Head of caudate nucleus (tissue), 42 donors: Measurements from ENCODE around the gene GBGT1.

Source experiments
- DNase-seq, 42 donors: peaks; one replicate each; pipeline versions ENCODE4 v3.0.0 to v3.0.0-alpha.2; 2020 to 2021; ENCODE audit warnings: mixed read lengths in 7 of 42
- intact Hi-C: fragments of 100-400 bp; cut with DNase I; formaldehyde crosslinking; loops from one replicate; pipeline ENCODE4 v1.15.0; 2022

Gene GBGT1

GRCh38 chr9:133109931-133110650 lies 53.6 kb downstream of the GBGT1 start:
- intact Hi-C loops: no loop called here

GRCh38 chr9:133108794-133109641 lies 54.7 kb downstream of the GBGT1 start:
- intact Hi-C loops: no loop called here
- DNase-seq: peak in 5 of 42 donors; percentile 0 to 23 (median 14)

More at GRCh38 chr9:133109931-133110650, 53.6 kb downstream of the GBGT1 start:
- no peak for DNase-seq

DNA sequence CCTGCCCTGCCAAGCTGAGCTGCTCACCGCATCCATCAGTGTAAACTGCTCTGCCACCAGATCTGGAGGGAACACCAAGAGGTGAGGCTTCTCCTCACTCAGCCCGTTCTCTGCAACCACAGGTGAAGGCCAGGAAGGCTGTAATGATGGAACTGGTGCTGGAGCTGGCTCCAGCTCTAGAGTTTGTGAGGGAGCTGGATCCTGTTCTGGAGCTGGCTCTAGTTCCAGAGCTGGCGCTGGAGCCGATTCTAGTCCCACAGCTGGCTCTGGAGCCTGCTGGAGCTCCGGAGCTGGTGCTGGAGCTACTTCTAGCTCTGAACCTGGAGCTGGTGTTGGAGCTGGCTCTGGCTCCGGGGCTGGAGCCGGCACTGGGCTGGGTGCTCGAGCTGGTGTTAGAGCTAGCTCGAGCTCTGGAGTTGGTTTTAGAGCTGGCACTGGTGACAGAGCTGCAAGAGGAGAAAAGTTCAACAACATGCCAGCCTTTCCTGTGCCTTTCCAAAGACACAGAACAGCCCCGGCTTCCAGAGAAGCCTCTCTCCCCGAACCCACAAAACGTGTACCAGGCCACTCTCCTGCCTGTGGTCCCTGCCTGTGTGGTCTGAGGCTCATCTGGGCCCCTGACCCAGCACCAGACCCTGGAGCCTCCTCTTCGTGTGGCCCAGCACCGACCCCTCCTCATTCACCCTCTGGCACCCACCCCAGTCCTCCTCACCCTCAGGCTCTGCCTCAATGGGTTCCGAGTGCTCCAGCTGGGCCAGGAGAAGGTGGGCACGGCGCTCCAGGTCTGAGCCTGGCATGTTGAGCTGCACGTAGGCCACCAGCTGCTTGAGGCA lies 55.5 kb downstream of the GBGT1 start:
- peak in 3 of 42 donors; percentile 3 to 20 (median 12) for DNase-seq
- intact Hi-C loops: no loop called here

- intact Hi-C loops: no loop called here
- DNase-seq: peak in 7 of 42 donors; percentile 3 to 26 (median 15)
Measured at GRCh38 chr9:133107245-133107722, 56.4 kb downstream of the GBGT1 start.

- DNase-seq: peak in 11 of 42 donors; percentile 8 to 29 (median 16)
- intact Hi-C loops: no loop called here
Measured at GRCh38 chr9:133106511-133107244, 57.0 kb downstream of the GBGT1 start.

DNA sequence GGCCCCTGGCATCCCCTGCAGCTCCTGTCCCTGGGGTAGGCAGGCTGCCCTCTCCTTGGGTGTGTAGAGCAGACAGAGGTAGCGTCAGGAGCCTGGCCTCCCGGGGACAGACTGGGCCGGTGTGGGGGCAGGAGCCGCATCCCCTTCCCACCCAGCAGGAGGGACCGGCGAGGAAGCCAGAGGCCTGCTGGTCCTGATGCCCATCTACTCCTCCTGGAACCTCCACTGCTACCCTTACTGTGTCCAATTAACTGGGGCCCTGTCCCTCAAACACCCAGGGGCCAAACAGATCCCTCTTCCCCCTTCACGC lies 58.3 kb downstream of the GBGT1 start:
- peak in 8 of 42 donors; percentile 1 to 28 (median 10) for DNase-seq
- intact Hi-C loops: no loop called here

- DNase-seq: peak in 9 of 42 donors; percentile 1 to 31 (median 10)
- intact Hi-C loops: loop anchor here (5.0 kb wide), 1 partner anchor 42 kb away; no protein-coding TSS in a partner anchor
Measured at GRCh38 chr9:133104718-133105460, 58.8 kb downstream of the GBGT1 start.

DNA sequence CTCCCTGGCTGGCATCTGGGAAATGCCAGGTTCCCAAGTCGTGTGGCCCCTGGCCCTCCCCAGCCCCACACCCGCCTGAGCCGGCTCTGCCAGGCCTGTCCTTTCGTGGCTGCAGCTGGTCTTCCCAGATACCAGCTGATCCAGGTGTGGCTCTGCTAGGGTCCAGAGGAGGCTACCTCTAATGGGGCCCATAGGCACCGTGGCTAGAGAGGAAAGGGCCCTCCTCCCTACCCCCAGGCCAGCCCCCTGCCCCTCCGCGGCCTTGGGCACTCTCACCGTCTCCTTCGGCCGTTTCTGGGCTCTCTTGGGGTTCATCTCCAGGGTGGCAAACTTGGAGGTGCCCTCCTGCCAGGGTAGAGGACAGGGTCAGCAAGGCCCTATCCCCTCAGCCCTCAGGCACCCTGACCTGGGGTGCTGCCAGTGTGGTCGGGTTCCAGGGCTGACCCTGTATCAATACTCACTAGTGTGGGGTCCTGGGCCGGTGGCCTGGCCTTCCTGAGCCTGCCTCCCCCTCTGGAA lies 59.7 kb downstream of the GBGT1 start:
- peak in 9 of 42 donors; percentile 3 to 29 (median 13) for DNase-seq
- intact Hi-C loops: loop anchor here (5.0 kb wide), 1 partner anchor 43 kb away; no protein-coding TSS in a partner anchor

GRCh38 chr9:133103183-133103986 lies 60.3 kb downstream of the GBGT1 start:
- DNase-seq: peak; percentile 46 to 93 (median 80)
- intact Hi-C loops: loop anchor here (5.0 kb wide), 1 partner anchor 44 kb away; no protein-coding TSS in a partner anchor
